IMR-90 (cell line): ENCODE measurements around the gene RAD51C. TPM values are rescaled to one million over a fixed set of nuclear protein-coding genes. Genes with fewer than 3 reads are reported as not detected.

Experiments
- ATAC-seq: fragments of 200-7000 bp; cut with Tn5 transposase; 2 replicates; pipeline ENCODE4 v1.9.1; 2020; ENCODE audit warnings: low read depth, mild to moderate bottlenecking, moderate library complexity
- BruUV-seq: library from RNA; stranded (reverse); fragments of 400-500 nt; replicated peaks from 2 replicates; lab custom pipeline; 2021; lab: Mats Ljungman, UMichigan
- CTCF ChIA-PET: fragments of 300-600 bp; formaldehyde crosslinking; extraction: SDS; loops from one replicate; lab custom pipeline; 2021; ENCODE audit warnings: antibody characterized with exemption; lab: Yijun Ruan, JAX
- POLR2A ChIA-PET: fragments of 300-600 bp; sonication (Branson Sonifier 250); formaldehyde crosslinking; loops from one replicate; lab custom pipeline; 2022; ENCODE audit warnings: antibody characterized with exemption; ENCODE audit not compliant: unreplicated experiment; lab: Charles Lee
- DNase-seq: peaks from one replicate; pipeline ENCODE4 v3.0.0; 2013
- H2AFZ ChIP-seq: replicated peaks from 2 replicates; pipeline ENCODE3; 2013; ENCODE audit warnings: low read length, mild to moderate bottlenecking; ENCODE audit not compliant: poor library complexity
- H2AK5ac ChIP-seq: 2 replicates; pipeline ENCODE4 v1.6.1; 2013; ENCODE audit warnings: low read depth, low read length, inconsistent platforms
- H2AK9ac ChIP-seq: replicated peaks from 2 replicates; pipeline ENCODE3; 2013; ENCODE audit warnings: mild to moderate bottlenecking, low read depth, low read length, moderate library complexity; ENCODE audit not compliant: poor library complexity
- H2BK120ac ChIP-seq: 2 replicates; pipeline ENCODE4 v1.6.1; 2013; ENCODE audit warnings: low read depth, low read length, inconsistent platforms
- H2BK15ac ChIP-seq: 3 replicates; pipeline ENCODE4 v1.6.1; 2013; ENCODE audit warnings: low read depth, low read length, inconsistent platforms
- H2BK20ac ChIP-seq: 2 replicates; pipeline ENCODE4 v1.6.1; 2013; ENCODE audit warnings: low read depth, mild to moderate bottlenecking, inconsistent platforms, low read length, moderate library complexity
- H2BK5ac ChIP-seq: 2 replicates; pipeline ENCODE4 v1.6.1; 2013; ENCODE audit warnings: mild to moderate bottlenecking, low read depth, low read length, inconsistent platforms; ENCODE audit not compliant: poor library complexity, severe bottlenecking
- H3K14ac ChIP-seq: replicated peaks from 2 replicates; pipeline ENCODE4 v1.6.1; 2013; ENCODE audit warnings: low read depth, low read length, inconsistent platforms
- H3K18ac ChIP-seq: 2 replicates; pipeline ENCODE4 v1.6.1; 2013; ENCODE audit warnings: low read depth, low read length, control low read depth
- H3K23ac ChIP-seq: 2 replicates; pipeline ENCODE4 v1.6.1; 2013; ENCODE audit warnings: low read depth, low read length, inconsistent platforms
- H3K27ac ChIP-seq: 2 replicates; pipeline ENCODE4 v1.5.1; 2013; ENCODE audit warnings: mild to moderate bottlenecking, control low read depth, low read length; ENCODE audit not compliant: insufficient read depth
- H3K27me3 ChIP-seq: 2 replicates; pipeline ENCODE4 v1.6.1; 2013; ENCODE audit warnings: low read length; ENCODE audit not compliant: control insufficient read depth, insufficient read depth
- H3K36me3 ChIP-seq: 2 replicates; pipeline ENCODE4 v1.6.1; 2013; ENCODE audit warnings: low read length, mixed read lengths; ENCODE audit not compliant: control insufficient read depth, insufficient read depth
- H3K4ac ChIP-seq: 2 replicates; pipeline ENCODE4 v1.6.1; 2013; ENCODE audit warnings: low read depth, low read length, inconsistent platforms
- H3K4me1 ChIP-seq: 2 replicates; pipeline ENCODE4 v1.6.1; 2013; ENCODE audit warnings: low read length, mixed read lengths; ENCODE audit not compliant: control insufficient read depth, insufficient read depth
- H3K4me2 ChIP-seq: 2 replicates; pipeline ENCODE4 v1.6.1; 2013; ENCODE audit warnings: low read depth, mild to moderate bottlenecking, control low read depth, low read length, moderate library complexity
- H3K4me3 ChIP-seq: 2 replicates; pipeline ENCODE4 v1.5.1; 2013; ENCODE audit warnings: low read depth, mild to moderate bottlenecking, control low read depth, low read length, moderate library complexity; ENCODE audit not compliant: insufficient read depth
- H3K56ac ChIP-seq: 2 replicates; pipeline ENCODE4 v1.6.1; 2013; ENCODE audit warnings: low read length, inconsistent platforms; ENCODE audit not compliant: insufficient read depth; ENCODE audit errors: extremely low read depth
- H3K79me1 ChIP-seq, 2 experiments: 2 replicates each; pipeline ENCODE4 v1.6.1; 2013; ENCODE audit warnings: low read length in 2 of 2, inconsistent platforms in 1 of 2, low read depth in 1 of 2
- H3K9ac ChIP-seq: 2 replicates; pipeline ENCODE4 v1.6.1; 2013; ENCODE audit warnings: low read depth, low read length, control low read depth
- H3K9me1 ChIP-seq: 2 replicates; pipeline ENCODE4 v1.6.1; 2013; ENCODE audit warnings: low read length, inconsistent platforms; ENCODE audit not compliant: insufficient read depth
- H3K9me3 ChIP-seq: 2 replicates; pipeline ENCODE4 v1.6.1; 2013; ENCODE audit warnings: low read length; ENCODE audit not compliant: control insufficient read depth, insufficient read depth
- H4K20me1 ChIP-seq: 2 replicates; pipeline ENCODE4 v1.6.1; 2013; ENCODE audit warnings: low read length, inconsistent platforms; ENCODE audit not compliant: insufficient read depth
- H4K5ac ChIP-seq: 2 replicates; pipeline ENCODE4 v1.6.1; 2013; ENCODE audit warnings: mild to moderate bottlenecking, low read depth, low read length, control low read depth
- H4K8ac ChIP-seq, 2 experiments: 2 replicates each; pipeline ENCODE4 v1.6.1; 2013; ENCODE audit warnings: low read depth in 2 of 2, low read length in 2 of 2, control low read depth in 1 of 2, inconsistent platforms in 1 of 2
- H4K91ac ChIP-seq: 2 replicates; pipeline ENCODE4 v1.6.1; 2013; ENCODE audit warnings: low read depth, low read length, inconsistent platforms; ENCODE audit not compliant: insufficient read depth
- BHLHE40 ChIP-seq: fragments of 150-350 bp; IDR thresholded peaks from 2 replicates; pipeline ENCODE4 v1.6.1; 2016; ENCODE audit warnings: mild to moderate bottlenecking, low read depth, low read length
- CEBPB ChIP-seq: IDR thresholded peaks from 2 replicates; pipeline ENCODE4 v1.6.1; 2012; ENCODE audit warnings: low read depth, low read length, improper control_type of control experiment
- CTCF ChIP-seq: conservative IDR thresholded peaks from 2 replicates; pipeline ENCODE4 v1.5.1; 2012; ENCODE audit warnings: mild to moderate bottlenecking, low read depth, low read length, improper control_type of control experiment
- ELK1 ChIP-seq: fragments of 150-350 bp; IDR thresholded peaks from 2 replicates; pipeline ENCODE4 v1.6.1; 2016; ENCODE audit warnings: low read depth, mild to moderate bottlenecking, low read length, moderate library complexity, borderline replicate concordance
- FOS ChIP-seq: fragments of 150-350 bp; IDR thresholded peaks from 2 replicates; pipeline ENCODE4 v1.6.1; 2016; ENCODE audit warnings: low read depth, low read length
- MXI1 ChIP-seq: IDR thresholded peaks from 2 replicates; pipeline ENCODE4 v1.6.1; 2012; ENCODE audit warnings: low read depth, mild to moderate bottlenecking, low read length, moderate library complexity, borderline replicate concordance
- NFE2L2 ChIP-seq: fragments of 150-350 bp; IDR thresholded peaks from 2 replicates; pipeline ENCODE4 v1.6.1; 2016; ENCODE audit warnings: low read depth, mild to moderate bottlenecking, low read length
- POLR2A ChIP-seq: IDR thresholded peaks from 2 replicates; pipeline ENCODE4 v1.6.1; 2012; ENCODE audit warnings: mild to moderate bottlenecking, low read depth, low read length
- RAD21 ChIP-seq: IDR thresholded peaks from 2 replicates; pipeline ENCODE4 v1.6.1; 2012; ENCODE audit warnings: low read length, improper control_type of control experiment
- RCOR1 ChIP-seq: IDR thresholded peaks from 2 replicates; pipeline ENCODE4 v1.6.1; 2012; ENCODE audit warnings: mild to moderate bottlenecking, low read length, improper control_type of control experiment; ENCODE audit not compliant: insufficient replicate concordance
- SMC3 ChIP-seq: fragments of 150-350 bp; IDR thresholded peaks from 2 replicates; pipeline ENCODE4 v1.6.1; 2016; ENCODE audit warnings: low read depth, mild to moderate bottlenecking, antibody characterized with exemption, low read length, moderate library complexity
- WGBS, 2 experiments: methylation state at CpG; one replicate each; pipeline versions ENCODE4 v1.1.5 to v1.1.7; 2013; ENCODE audit warnings: missing lambda C conversion rate in 2 of 2; ENCODE audit not compliant: insufficient read length in 1 of 2; ENCODE audit errors: extremely low coverage in 2 of 2; 5-methylcytosine and 5-hydroxymethylcytosine counted together
- dilution Hi-C: fragments of 300-500 bp; cut with HindIII; formaldehyde crosslinking; loops from one replicate; pipeline ENCODE4 v1.14.3; 2018; ENCODE audit warnings: low sequenced_read_pairs; ENCODE audit not compliant: unreplicated experiment
- in situ Hi-C: fragments of 300-500 bp; cut with MboI; formaldehyde crosslinking; loops from 3 replicates; pipeline ENCODE4 v1.14.3; 2019; ENCODE audit warnings: low sequenced_read_pairs, inconsistent platforms, mixed read lengths
- intact Hi-C: fragments of 100-400 bp; cut with micrococcal nuclease; formaldehyde crosslinking; loops from 2 replicates; pipeline ENCODE4 v1.10.0; 2022
- polyA plus RNA-seq, 3 experiments: library from polyadenylated mRNA; depleted of rRNA; stranded (reverse); fragments of >200 nt; gene quantifications; 2 replicates each; pipeline ENCODE4 v1.2.3, GENCODE V29; 2012; ENCODE audit warnings: low replicate concordance in 1 of 3
- total RNA-seq: library from RNA; depleted of rRNA; stranded (reverse); fragments of >200 nt; gene quantifications from 2 replicates; pipeline ENCODE4 v1.2.3, GENCODE V29; 2012

Gene RAD51C
- total and polyA plus RNA-seq, 2 of the 4 experiments (the other 2 are of a cell fraction) = 21.1 to 28.3 TPM

DNA sequence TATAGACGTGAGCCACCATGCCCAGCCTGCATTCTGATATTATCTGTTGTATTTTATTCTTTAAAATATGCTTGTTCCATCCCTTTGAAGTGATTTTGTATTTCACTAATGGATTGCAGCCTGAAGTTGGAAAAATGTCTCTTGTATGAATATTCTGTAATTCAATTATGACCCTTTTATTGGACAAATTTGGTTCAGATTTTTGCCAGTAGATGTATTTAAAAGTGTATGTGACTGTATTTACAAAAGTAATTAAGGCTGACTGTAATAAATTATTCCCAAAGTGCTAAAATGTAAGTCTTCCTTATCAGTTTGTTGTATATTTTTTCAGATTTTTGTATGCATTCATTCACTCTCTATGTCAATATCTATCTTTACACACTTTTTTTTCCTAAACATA, 87.0 kb downstream of the RAD51C start:
- no peak overlapping the region for H3K27ac ChIP-seq
- H3K9ac ChIP-seq = no peak overlapping the region
- no peak overlapping the region for H2AK9ac ChIP-seq
- H2BK5ac ChIP-seq = no peak overlapping the region
- H3K27me3 ChIP-seq = peaks cover 3% of the 10 kb centered on the region; the same call in 1 of the 2 replicates
- no peak overlapping the region for H2AK5ac ChIP-seq
- ATAC-seq (no peak), DNase-seq (no peak)
- H4K5ac ChIP-seq = no peak overlapping the region
- H3K9me3 ChIP-seq = no peaks in the 10 kb centered on the region
- H3K79me1 ChIP-seq = no peaks in the 10 kb centered on the region
- BruUV-seq = no TSS peak
- no peaks in the 10 kb centered on the region for H4K20me1 ChIP-seq
- no peak overlapping the region for H2BK120ac ChIP-seq
- H4K91ac ChIP-seq = no peak overlapping the region
- H2BK20ac ChIP-seq = no peak overlapping the region
- H3K36me3 ChIP-seq = no peaks in the 10 kb centered on the region
- no peak overlapping the region for H3K18ac ChIP-seq
- no peak overlapping the region for H3K14ac ChIP-seq
- H3K4me2 ChIP-seq = no peak overlapping the region
- no peak overlapping the region for H3K23ac ChIP-seq
- H2BK15ac ChIP-seq = no peak overlapping the region
- H3K4me1 ChIP-seq = no peaks in the 10 kb centered on the region
- ChIA-PET POLR2A (no interaction called here), CTCF (interaction anchor here (0.6 kb wide), 1 partner anchor 216 kb away, joined by 3 read pairs; no protein-coding TSS in a partner anchor)
- H3K56ac ChIP-seq = no peak overlapping the region
- H3K4me3 ChIP-seq = no peak overlapping the region
- intact Hi-C loops = no loop called here
- no CpG with 5 or more reads among the region's 1 CpG for WGBS, 2 experiments
- no peak overlapping the region for H4K8ac ChIP-seq
- no peak overlapping the region for H3K4ac ChIP-seq
- dilution Hi-C loops = no loop called here
- no peak overlapping the region for H2AFZ ChIP-seq
- in situ Hi-C loops = no loop called here
- no peaks in the 10 kb centered on the region for H3K9me1 ChIP-seq
- TF ChIP-seq MXI1 = no peak
- no peak for TF ChIP-seq CTCF
- TF ChIP-seq SMC3 = no peak
- TF ChIP-seq ELK1 = no peak
- TF ChIP-seq POLR2A = no peak
- no peak for TF ChIP-seq FOS
- TF ChIP-seq NFE2L2 = no peak
- no peak for TF ChIP-seq RCOR1
- TF ChIP-seq CEBPB = no peak
- no peak for TF ChIP-seq RAD21
- TF ChIP-seq BHLHE40 = no peak
